Measurements from ENCODE around the gene CASP8AP2.
"Not testable (repeated sequence)": the region's sequence is repeated elsewhere in the genome, so short reads cannot be mapped to it uniquely, and the experiment has no call there.

The CASP8AP2 gene

GRCh38 chr6:89829472-89830169 is at the start of gene CASP8AP2:
Gene CASP8AP2 (plus strand): TSS chr6:89829880.
- in situ Hi-C loops (cut with MboI; ENCODE audit: low sequenced_read_pairs) = no loop called here

- in situ Hi-C loops (cut with MboI; ENCODE audit: low sequenced_read_pairs) = no loop called here
These were observed 48.3 kb upstream of the CASP8AP2 start for GRCh38 chr6:89781070-89782034.

- in situ Hi-C loops (cut with MboI; ENCODE audit: low sequenced_read_pairs) = no loop called here
These were observed 47.5 kb upstream of the CASP8AP2 start for GRCh38 chr6:89782222-89782621.

GRCh38 chr6:89783293-89783692 is 46.4 kb upstream of the CASP8AP2 start:
- in situ Hi-C loops (cut with MboI; ENCODE audit: low sequenced_read_pairs) = not testable (repeated sequence)

- in situ Hi-C loops (cut with MboI; ENCODE audit: low sequenced_read_pairs) = no loop called here
These were observed 44.8 kb upstream of the CASP8AP2 start for GRCh38 chr6:89784838-89785237.

- in situ Hi-C loops (cut with MboI; ENCODE audit: low sequenced_read_pairs) = no loop called here
These were observed 42.7 kb upstream of the CASP8AP2 start for GRCh38 chr6:89786970-89787369.

GRCh38 chr6:89787660-89788328 is 41.9 kb upstream of the CASP8AP2 start:
- in situ Hi-C loops (cut with MboI; ENCODE audit: low sequenced_read_pairs) = no loop called here

- in situ Hi-C loops (cut with MboI; ENCODE audit: low sequenced_read_pairs) = no loop called here
These were observed 39.7 kb upstream of the CASP8AP2 start for GRCh38 chr6:89789980-89790379.

- in situ Hi-C loops (cut with MboI; ENCODE audit: low sequenced_read_pairs) = no loop called here
These were observed 39.3 kb upstream of the CASP8AP2 start for GRCh38 chr6:89790403-89790802.

GRCh38 chr6:89792881-89793280 is 36.8 kb upstream of the CASP8AP2 start:
- in situ Hi-C loops (cut with MboI; ENCODE audit: low sequenced_read_pairs) = no loop called here

GRCh38 chr6:89793586-89793985 is 36.1 kb upstream of the CASP8AP2 start:
- in situ Hi-C loops (cut with MboI; ENCODE audit: low sequenced_read_pairs) = no loop called here

- in situ Hi-C loops (cut with MboI; ENCODE audit: low sequenced_read_pairs) = no loop called here
These were observed 35.4 kb upstream of the CASP8AP2 start for GRCh38 chr6:89794324-89794723.

GRCh38 chr6:89797317-89797716 is 32.4 kb upstream of the CASP8AP2 start:
- in situ Hi-C loops (cut with MboI; ENCODE audit: low sequenced_read_pairs) = no loop called here

GRCh38 chr6:89799096-89799495 is 30.6 kb upstream of the CASP8AP2 start:
- in situ Hi-C loops (cut with MboI; ENCODE audit: low sequenced_read_pairs) = no loop called here

GRCh38 chr6:89799756-89800155 is 29.9 kb upstream of the CASP8AP2 start:
- in situ Hi-C loops (cut with MboI; ENCODE audit: low sequenced_read_pairs) = no loop called here

GRCh38 chr6:89803271-89803670 is 26.4 kb upstream of the CASP8AP2 start:
- in situ Hi-C loops (cut with MboI; ENCODE audit: low sequenced_read_pairs) = no loop called here

- in situ Hi-C loops (cut with MboI; ENCODE audit: low sequenced_read_pairs) = no loop called here
These were observed 23.8 kb upstream of the CASP8AP2 start for GRCh38 chr6:89805814-89806371.

GRCh38 chr6:89807581-89807980 is 22.1 kb upstream of the CASP8AP2 start:
- in situ Hi-C loops (cut with MboI; ENCODE audit: low sequenced_read_pairs) = no loop called here

- in situ Hi-C loops (cut with MboI; ENCODE audit: low sequenced_read_pairs) = not testable (repeated sequence)
These were observed 16.3 kb upstream of the CASP8AP2 start for GRCh38 chr6:89813422-89813821.

GRCh38 chr6:89817481-89817880 is 12.2 kb upstream of the CASP8AP2 start:
- in situ Hi-C loops (cut with MboI; ENCODE audit: low sequenced_read_pairs) = no loop called here

- in situ Hi-C loops (cut with MboI; ENCODE audit: low sequenced_read_pairs) = no loop called here
These were observed 10.7 kb upstream of the CASP8AP2 start for GRCh38 chr6:89818977-89819335.

All from hTERT RPE-1 (cell line).